Type B pancreatic cell (in vitro differentiated cells): ENCODE results near the gene WNT9B. TPM values are rescaled to one million over a fixed set of nuclear protein-coding genes. Genes with fewer than 3 reads are reported as not detected.
"Not testable (repeated sequence)": the region's sequence is repeated elsewhere in the genome, so short reads cannot be mapped to it uniquely, and the experiment has no call there.

ENCODE experiments used
- DNase-seq: peaks from one replicate; pipeline ENCODE4 v3.0.0; 2021; ENCODE audit warnings: mixed read lengths; ENCODE audit not compliant: unreplicated experiment; ENCODE audit errors: extremely low spot score
- H3K27ac Mint-ChIP-seq: 2 replicates; pipeline ENCODE4 v1.8.0; 2021; ENCODE audit warnings: mild to moderate bottlenecking, mixed read lengths
- H3K27me3 Mint-ChIP-seq: 2 replicates; pipeline ENCODE4 v1.8.0; 2021; ENCODE audit warnings: mixed read lengths
- H3K36me3 Mint-ChIP-seq: 2 replicates; pipeline ENCODE4 v1.8.0; 2021; ENCODE audit warnings: mixed read lengths
- H3K4me1 Mint-ChIP-seq: one replicate; pipeline ENCODE4 v1.8.0; 2021; ENCODE audit warnings: mixed read lengths; ENCODE audit not compliant: unreplicated experiment
- H3K4me3 Mint-ChIP-seq: 2 replicates; pipeline ENCODE4 v1.8.0; 2021; ENCODE audit warnings: mild to moderate bottlenecking, mixed read lengths
- H3K9me3 Mint-ChIP-seq: 2 replicates; pipeline ENCODE4 v1.8.0; 2021; ENCODE audit warnings: mixed read lengths
- total RNA-seq: library from RNA; stranded (reverse); gene quantifications from 2 replicates; pipeline ENCODE4 v1.2.1, GENCODE V29; 2021; ENCODE audit warnings: low replicate concordance
- TF ChIP-seq, protein P1 (sequence below): fragments of 200-600 bp; sonication (generic); conservative IDR thresholded peaks from 2 replicates; pipeline ENCODE4 v1.5.0; 2021; ENCODE audit warnings: antibody characterized with exemption, mild to moderate bottlenecking

WNT9B gene
- total RNA-seq, 1 donor from 2014 or later = 0.89 TPM

DNA sequence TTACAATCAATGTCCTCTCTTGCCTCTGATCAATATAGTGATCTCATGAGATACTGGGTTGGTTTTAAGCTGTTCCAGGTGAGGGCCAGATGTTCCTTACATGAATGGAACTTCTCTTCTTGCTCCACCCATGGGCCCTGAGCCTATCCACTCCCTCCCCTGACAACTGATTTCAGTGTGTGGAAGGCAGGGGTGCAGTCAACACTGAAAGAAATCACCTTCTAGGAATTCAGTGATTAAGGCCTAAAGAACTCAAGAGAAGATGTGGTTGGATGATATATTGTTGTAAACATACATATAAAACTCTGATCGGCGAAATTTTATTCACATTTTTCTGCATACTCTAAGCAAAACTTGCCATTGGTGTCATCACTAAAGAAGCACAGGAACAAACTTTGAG, 64.8 kb downstream of the WNT9B start:
- TF ChIP-seq, protein P1, sequence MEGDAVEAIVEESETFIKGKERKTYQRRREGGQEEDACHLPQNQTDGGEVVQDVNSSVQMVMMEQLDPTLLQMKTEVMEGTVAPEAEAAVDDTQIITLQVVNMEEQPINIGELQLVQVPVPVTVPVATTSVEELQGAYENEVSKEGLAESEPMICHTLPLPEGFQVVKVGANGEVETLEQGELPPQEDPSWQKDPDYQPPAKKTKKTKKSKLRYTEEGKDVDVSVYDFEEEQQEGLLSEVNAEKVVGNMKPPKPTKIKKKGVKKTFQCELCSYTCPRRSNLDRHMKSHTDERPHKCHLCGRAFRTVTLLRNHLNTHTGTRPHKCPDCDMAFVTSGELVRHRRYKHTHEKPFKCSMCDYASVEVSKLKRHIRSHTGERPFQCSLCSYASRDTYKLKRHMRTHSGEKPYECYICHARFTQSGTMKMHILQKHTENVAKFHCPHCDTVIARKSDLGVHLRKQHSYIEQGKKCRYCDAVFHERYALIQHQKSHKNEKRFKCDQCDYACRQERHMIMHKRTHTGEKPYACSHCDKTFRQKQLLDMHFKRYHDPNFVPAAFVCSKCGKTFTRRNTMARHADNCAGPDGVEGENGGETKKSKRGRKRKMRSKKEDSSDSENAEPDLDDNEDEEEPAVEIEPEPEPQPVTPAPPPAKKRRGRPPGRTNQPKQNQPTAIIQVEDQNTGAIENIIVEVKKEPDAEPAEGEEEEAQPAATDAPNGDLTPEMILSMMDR = no peak
- no peaks in the 10 kb centered on the region for H3K9me3 Mint-ChIP-seq
- H3K27me3 Mint-ChIP-seq = peaks cover 6% of the 10 kb centered on the region
- H3K27ac Mint-ChIP-seq = no peak overlapping the region
- H3K36me3 Mint-ChIP-seq = no peaks in the 10 kb centered on the region
- no peaks in the 10 kb centered on the region for H3K4me1 Mint-ChIP-seq
- DNase-seq = no peak
- no peak overlapping the region for H3K4me3 Mint-ChIP-seq

DNA sequence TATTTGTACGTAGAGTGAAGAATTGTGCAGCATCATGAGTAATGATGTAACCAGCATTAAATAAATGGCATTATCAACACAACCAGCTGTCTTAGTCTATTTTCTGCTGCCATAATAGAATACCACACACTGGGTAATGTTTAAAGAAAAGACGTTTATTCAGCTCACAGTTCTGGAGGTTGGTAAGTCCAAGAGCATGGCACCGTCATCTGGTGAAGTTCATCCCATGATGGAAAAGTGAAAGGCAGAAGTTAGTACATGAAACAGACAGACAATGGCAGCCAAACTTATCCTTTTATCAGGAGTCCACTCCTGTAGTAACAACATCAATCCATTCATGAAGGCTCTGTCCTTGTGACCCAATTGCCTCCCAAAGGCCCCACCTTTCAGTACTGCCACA, 65.2 kb downstream of the WNT9B start:
- no peak overlapping the region for H3K27ac Mint-ChIP-seq
- H3K4me3 Mint-ChIP-seq = no peak overlapping the region
- TF ChIP-seq, protein P1 = no peak

DNA sequence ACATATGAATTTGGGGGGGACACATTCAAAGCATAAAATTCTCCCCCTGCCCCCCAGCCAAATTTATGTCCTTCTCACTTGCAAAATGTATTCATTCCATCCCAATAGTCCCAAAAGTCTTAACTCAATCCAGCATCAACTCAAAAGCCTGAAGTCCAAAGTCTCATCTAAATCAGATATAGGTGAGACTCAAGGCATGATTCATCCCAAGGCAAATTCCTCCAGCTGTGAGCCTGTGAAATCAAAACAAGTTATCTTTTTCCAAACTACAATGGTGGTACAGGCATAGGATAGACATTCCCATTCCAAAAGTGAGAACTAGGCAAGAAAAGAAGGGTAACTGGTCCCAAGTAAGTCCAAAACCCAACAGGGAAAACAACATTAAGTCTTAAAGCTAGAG, 65.7 kb downstream of the WNT9B start:
- Mint-ChIP-seq H3K4me3 (no peak overlapping the region), H3K4me1 (no peaks in the 10 kb centered on the region), H3K27ac (no peak overlapping the region), H3K36me3 (no peaks in the 10 kb centered on the region), H3K9me3 (no peaks in the 10 kb centered on the region), H3K27me3 (peaks cover 4% of the 10 kb centered on the region)
- no peak for DNase-seq
- TF ChIP-seq, protein P1 = no peak

More for the DNA sequence above, 65.2 kb downstream of the WNT9B start:
- peaks cover 6% of the 10 kb centered on the region for H3K27me3 Mint-ChIP-seq
- H3K4me1 Mint-ChIP-seq = no peaks in the 10 kb centered on the region
- H3K36me3 Mint-ChIP-seq = no peaks in the 10 kb centered on the region
- no peak for DNase-seq
- H3K9me3 Mint-ChIP-seq = no peaks in the 10 kb centered on the region

DNA sequence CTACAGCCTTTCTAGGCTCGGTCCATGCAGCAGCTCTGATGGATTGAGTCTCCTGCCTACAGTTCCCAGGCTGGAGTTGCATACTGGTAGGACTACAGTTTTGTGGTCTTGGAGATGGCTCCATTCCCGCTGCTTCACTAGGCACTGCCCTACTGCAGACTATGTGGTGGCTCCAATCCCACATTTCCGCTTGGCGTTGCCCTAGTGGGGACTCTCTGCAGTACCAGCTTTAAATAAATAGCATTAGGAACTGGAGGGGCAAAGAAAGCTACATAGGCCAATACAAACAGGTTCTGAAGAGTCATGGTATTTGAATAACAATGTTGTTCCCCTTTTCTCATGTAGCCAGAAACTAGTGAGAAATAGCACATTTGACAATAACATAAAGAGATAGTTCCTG, 66.1 kb downstream of the WNT9B start:
- H3K4me1 Mint-ChIP-seq = peaks cover under 1% of the 10 kb centered on the region
- no peaks in the 10 kb centered on the region for H3K9me3 Mint-ChIP-seq
- no peaks in the 10 kb centered on the region for H3K36me3 Mint-ChIP-seq
- H3K27ac Mint-ChIP-seq = no peak overlapping the region
- no peak for DNase-seq
- H3K27me3 Mint-ChIP-seq = peaks cover 3% of the 10 kb centered on the region
- no peak overlapping the region for H3K4me3 Mint-ChIP-seq
- TF ChIP-seq, protein P1 = no peak

DNA sequence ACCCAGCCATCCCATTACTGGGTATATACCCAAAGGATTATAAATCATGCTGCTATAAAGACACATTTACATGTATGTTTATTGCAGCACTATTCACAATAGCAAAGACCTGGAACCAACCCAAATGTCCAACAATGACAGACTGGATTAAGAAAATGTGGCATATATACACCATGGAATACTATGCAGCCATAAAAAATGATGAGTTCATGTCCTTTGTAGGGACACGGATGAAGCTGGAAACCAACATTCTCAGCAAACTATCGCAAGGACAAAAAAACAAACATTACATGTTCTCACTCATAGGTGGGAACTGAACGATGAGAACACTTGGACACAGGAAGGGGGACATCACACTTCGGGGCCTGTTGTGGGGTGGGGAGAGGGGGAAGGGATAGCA, 70.6 kb downstream of the WNT9B start:
- DNase-seq = not testable (repeated sequence)
- H3K27ac Mint-ChIP-seq = peak overlapping the region; percentile 87
- H3K4me1 Mint-ChIP-seq = peaks cover 32% of the 10 kb centered on the region

DNA sequence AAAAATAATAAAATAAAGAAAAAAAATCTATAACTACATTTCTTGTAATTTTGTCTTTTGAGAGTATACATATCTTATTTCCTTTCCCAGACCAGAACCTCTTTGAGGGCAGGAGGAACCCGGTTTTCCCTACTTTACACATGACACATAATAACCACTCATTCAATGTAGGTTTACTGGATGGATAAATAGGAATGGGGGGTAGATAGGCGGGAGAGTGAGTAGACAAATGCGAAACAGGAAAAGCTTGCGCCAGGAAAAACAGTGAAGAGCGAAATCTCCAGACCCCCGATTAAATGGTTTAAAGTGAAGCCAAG, 71.1 kb downstream of the WNT9B start:
- H3K36me3 Mint-ChIP-seq = no peaks in the 10 kb centered on the region
- H3K4me1 Mint-ChIP-seq = peaks cover 37% of the 10 kb centered on the region
- no peak for DNase-seq
- peak overlapping the region; percentile 100 for H3K27ac Mint-ChIP-seq
- peak overlapping the region; percentile 93 for H3K4me3 Mint-ChIP-seq
- TF ChIP-seq, protein P1 = no peak
- no peaks in the 10 kb centered on the region for H3K9me3 Mint-ChIP-seq
- no peaks in the 10 kb centered on the region for H3K27me3 Mint-ChIP-seq

More for the DNA sequence above, 70.6 kb downstream of the WNT9B start:
- peak overlapping the region; percentile 86 for H3K4me3 Mint-ChIP-seq
- H3K36me3 Mint-ChIP-seq, H3K27me3 Mint-ChIP-seq, H3K9me3 Mint-ChIP-seq: not testable (repeated sequence)
